SK-N-SH treated with all-trans-retinoic acid at 6 μM for 48 hours (cell line): ENCODE measurements around the gene DRAXIN.

ENCODE experiments used
- CSDC2 ChIP-seq: fragments of 250-450 bp; sonication (Bioruptor Pico); IDR thresholded peaks from 2 replicates; pipeline ENCODE4 v1.5.0; 2020; ENCODE audit warnings: mild to moderate bottlenecking, moderate library complexity
- PPARA ChIP-seq: fragments of 250-450 bp; sonication (Bioruptor Pico); IDR thresholded peaks from 2 replicates; pipeline ENCODE4 v1.5.0; 2020; ENCODE audit warnings: mild to moderate bottlenecking, borderline replicate concordance
- SNAI2 ChIP-seq: fragments of 250-450 bp; sonication (Bioruptor Pico); IDR thresholded peaks from 2 replicates; pipeline ENCODE4 v1.5.0; 2020; ENCODE audit warnings: mild to moderate bottlenecking, moderate library complexity

- TF ChIP-seq CSDC2 (CRISPR knock-in tag) (no peak), SNAI2 (CRISPR knock-in tag) (no peak), PPARA (no peak)
Observed at GRCh38 chr1:11735531-11735853, 44.0 kb downstream of the DRAXIN start.
